ENCODE results near the gene SFXN5.
"Not testable (repeated sequence)": the region's sequence is repeated elsewhere in the genome, so short reads cannot be mapped to it uniquely, and the experiment has no call there.

SFXN5 gene

DNA sequence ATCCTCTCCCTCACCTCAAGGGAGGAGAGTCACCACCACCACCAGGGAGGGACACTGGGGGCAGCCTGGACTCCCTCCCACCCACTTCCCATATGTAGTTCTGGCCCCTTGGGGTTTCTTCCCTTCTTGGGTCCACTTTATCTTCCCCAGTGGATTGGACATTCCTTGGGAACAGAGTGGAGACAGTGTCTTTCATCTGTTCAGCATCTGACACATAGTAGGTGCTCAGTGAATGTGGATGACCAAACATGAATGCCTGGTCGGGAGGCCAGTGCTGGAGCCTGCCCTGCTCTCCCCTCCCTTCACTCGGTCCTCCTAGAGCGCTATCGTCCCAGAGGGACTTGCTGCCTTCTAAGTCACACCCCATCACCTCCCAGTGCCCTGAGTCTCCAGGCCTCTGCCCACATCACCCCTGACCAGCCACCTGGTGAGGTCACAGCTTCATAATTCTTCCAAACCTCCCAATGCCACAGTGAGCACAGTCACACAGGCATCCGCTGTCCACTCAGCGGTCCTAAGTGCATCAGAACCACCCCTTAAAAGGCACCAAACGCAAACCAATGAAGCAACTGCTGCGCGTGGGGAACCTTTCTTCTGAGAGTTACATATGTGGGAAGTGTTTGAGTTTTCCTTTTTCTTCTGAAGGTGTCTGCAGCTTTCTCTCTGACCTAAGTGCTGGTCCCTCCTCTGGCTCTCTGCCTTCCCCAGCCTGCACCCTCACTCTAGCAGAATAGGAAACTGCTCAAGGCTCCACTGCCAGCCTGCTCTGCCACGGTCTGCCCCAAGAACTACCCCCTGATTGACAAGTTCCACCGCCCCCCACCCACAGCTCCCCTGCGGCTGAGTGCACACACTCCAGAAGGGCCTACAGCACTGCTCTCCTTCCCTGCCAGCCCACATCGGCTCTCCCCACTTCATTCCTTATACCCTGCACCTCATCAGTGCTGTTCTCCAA lies 7.2 kb upstream of the SFXN5 start:
- DNase-seq, result no peak

DNA sequence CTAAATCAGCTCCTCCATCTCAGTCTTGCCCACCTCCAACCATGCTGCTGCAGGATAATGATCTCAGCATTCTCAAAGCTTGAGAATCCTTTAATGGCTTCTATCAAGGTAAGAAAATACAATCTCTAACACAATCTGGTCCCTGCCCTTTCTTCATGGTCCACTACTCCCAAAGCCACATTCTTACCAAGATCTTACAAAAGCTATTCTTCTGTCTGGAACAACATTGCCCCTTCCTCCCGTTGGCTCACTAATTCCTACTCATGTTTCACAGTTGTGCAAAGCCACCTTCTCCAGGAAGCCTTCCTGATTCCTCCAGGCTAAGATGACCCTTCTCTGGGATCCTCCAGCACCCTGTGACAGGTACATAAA lies 5.9 kb upstream of the SFXN5 start:
- DNase-seq, result no peak

DNA sequence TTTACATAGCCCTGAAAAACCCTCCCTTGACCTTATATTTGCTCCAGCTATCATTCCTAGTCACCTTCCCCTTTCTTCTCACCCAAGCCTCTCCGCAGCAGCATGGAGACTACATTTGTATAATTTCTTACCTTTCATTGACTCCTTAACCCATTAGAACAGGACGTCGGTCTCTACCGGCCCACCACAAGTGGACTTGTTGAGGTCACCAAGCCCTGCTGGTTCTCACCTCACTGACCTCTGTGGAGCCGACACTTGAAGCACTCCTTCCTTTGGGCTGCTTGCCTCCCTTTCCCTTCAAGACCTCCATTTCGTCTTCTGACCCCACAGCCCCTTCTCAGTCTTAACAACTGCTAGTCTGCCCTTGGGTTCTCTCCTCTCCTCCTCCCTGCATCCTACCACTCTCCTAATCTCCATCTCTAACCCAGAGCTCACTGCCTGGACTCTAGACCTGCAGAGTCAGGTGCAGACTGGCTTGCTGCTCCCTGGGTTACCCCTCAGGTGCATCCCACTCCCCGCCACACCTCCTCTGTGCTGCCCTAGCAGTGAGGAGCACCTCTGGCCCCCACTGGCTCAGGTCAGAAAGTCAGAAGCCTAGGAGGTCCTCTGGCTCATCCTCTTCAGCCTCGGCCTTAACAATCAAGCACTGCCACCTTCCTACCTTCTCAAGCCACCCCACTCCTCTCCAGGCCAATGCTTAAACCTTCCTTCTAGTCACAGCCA lies 5.3 kb upstream of the SFXN5 start:
- no peak for DNase-seq

DNA sequence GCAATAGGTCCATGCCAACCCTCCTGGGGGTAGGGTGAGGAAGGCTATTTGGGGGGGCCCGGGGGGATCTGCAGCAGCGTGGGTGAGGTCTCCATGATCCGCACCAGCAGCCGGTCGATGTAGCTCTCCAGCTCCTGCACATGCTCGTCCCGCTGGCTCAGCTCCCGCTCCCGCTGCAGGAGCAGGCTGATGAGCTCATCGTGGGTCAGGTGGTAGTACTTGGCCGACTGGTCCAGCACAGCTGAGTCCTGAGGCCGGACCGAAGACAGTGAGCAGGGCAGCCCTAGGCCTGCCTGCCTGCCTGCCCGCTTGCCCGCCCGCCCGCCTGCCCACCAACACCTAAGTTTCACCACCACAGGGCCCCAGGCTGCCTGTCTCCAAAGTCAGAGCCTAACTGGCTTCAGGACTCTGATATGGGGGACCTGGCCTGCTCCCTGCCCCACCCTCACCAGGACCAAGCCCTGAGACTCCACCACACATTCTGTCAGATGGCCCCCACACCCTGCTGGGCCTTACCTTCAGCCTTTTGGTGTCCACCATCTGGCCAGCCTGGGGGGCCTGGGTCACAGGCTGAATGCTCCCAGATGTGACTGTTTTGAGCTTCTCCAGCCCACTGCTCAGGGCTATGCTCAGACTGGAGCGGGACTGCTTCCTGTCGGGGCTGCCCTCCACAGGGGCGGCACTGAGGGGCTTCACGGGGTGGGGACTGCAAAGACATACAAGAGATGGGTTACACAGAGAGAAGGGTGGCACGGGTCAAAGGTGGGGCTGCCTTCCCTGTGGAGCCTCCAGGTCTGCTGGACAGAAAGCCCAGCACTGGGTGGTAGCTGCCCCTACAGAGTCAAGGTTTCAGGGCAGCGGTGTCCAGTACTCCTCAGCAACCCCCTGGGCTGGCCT lies 4.2 kb upstream of the SFXN5 start:
- DNase-seq, result no peak

DNA sequence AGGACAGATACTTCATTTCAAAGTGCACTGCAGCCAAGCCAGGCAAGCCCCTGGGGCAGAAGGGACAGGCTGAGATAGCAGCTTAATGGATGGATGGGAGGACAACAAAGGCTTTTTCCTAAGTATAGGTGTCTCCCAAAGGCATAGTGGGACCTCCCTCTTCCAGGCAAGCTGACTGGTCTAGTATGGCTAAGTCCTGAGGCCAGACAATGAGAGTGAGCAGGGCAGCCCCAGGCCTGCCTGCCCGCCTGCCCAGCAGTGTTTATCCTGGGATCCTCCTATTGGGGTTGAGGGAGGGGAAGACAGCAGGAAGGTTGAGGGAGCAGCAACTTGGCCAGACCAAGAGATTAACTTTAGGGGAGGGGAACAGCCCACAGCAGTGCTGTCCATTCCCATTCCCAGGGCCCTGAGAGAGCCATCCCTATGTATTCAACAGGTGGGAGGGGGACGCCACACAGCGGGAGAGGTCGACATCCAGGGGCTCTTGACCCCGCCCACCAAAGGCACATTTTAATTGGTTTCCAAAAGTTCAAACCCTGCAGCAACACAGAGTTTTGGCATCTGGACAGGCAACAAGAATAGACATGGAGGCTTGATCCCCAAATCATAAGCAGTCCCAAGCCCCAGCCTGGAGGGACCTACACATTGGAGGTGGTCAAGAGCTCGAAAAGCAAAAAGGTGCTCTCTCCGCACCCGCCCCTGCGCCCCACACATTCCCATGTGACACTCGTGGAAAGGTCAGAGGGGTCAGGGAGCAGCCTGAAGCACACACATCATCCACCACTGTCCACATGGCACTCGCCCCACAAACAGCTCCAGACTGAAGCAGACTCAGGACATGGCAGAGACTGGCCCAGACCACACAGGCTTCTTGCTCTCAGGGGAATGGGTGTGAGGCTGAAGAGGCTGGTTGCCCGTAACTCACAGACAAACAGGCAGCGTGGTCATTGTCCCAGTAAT lies 2.9 kb upstream of the SFXN5 start:
- DNase-seq, result no peak

DNA sequence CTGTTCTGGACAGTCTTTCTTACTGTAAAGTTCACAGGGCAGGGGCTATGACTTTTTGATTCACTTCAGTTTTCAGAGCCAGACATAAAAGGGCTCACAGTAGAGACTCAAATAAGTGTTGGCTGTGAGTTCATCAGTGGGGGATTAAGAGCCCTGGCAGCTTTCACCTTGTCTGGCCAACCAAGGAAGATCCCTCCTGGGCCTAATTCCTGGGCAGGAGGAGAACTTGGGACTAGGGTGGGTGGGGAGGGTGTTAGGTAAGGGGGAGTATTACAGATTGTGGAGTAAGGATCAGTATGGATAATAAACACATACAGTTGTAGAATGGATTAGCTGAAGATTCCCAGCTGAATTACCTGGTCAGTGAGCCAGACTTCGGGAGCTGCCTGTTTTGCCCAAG lies 904 bp upstream of the SFXN5 start:
- no peak for DNase-seq

DNA sequence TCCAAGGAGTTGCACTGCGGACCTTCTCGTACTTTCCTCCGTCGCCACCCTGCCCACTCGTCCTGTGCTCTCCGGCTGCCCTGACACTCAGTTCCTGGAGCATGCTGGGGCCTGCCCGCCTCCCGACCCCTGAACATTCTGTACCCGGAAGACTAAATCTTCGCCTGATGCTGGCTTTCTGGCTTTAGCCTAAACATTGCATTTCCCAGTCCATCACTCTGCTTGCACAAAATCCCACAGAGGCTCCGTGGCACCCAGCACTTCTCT lies 550 bp upstream of the SFXN5 start:
- no peak for DNase-seq

DNA sequence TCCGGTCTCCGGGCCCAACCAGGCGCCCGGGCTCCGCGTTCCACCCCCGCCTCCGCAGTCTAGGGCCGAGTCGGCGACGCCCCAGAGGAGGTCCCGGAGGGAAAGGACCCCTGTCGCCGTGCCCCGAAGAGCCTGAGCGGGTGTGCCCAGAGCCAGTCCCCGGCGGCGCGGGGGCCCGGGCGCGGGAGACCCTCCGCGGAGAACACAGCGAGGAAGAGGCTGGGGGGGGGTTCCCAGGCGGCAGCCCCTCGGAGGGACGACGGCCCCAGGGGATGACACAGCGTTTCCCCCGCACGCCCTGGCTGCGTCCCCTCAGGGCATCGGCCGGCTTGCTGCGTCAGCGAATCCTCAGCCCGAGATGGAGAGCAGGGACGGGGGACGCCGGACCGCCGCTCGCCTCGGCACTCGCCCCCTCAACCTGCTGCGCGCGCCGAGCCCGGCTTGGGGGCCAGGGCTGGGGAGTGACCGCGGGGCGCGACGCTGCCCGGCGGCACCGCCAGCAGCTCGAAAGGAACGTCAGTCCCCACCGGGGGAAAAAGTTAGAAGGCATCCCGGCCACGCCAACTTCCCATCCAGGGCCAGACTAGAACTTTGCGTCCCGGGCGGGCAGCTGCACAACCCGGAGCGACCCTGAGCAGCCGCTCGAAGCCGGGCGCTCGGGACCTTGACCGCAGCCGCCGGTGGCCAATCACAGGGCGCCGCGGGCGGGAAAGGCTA lies 711 bp downstream of the SFXN5 start:
- peak; percentile 47 for DNase-seq

DNA sequence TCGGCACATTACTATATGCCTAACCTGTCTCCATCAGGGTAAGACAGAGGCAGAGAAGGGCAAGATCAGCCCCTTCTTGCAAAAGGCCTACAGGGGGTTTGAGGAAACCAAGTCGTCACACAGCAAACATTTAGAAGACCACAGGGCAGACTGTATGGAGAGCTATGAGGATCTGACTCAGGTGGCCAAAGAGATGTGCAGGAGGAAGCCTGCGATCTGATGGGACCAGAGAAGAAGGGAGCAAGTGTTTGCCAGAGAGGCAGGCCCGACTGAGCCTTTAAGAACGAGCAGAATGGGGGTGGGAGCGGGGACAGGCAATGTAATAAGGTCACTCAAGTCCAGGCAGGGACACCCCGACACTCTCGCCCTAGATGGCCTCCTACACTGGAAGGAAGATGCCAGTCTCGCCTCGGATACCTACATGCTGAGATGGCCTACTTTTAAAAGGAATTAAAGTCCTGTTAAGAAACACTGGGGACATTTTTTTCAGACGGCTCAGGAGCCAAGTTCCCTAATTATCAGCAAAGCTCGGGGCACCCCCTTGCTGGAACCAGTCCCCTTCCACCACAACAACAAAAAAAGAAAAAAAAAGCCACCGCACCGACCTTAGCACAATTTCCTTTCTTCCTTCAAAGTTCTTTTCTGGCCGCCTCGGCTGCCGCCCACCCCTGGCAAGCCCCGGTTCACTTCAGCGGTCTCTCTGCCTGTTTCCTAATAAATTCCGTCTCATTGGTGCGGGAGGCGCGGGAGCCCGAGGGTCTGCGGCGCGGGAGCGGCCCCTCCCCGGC lies 1.5 kb downstream of the SFXN5 start:
- no peak for DNase-seq

DNA sequence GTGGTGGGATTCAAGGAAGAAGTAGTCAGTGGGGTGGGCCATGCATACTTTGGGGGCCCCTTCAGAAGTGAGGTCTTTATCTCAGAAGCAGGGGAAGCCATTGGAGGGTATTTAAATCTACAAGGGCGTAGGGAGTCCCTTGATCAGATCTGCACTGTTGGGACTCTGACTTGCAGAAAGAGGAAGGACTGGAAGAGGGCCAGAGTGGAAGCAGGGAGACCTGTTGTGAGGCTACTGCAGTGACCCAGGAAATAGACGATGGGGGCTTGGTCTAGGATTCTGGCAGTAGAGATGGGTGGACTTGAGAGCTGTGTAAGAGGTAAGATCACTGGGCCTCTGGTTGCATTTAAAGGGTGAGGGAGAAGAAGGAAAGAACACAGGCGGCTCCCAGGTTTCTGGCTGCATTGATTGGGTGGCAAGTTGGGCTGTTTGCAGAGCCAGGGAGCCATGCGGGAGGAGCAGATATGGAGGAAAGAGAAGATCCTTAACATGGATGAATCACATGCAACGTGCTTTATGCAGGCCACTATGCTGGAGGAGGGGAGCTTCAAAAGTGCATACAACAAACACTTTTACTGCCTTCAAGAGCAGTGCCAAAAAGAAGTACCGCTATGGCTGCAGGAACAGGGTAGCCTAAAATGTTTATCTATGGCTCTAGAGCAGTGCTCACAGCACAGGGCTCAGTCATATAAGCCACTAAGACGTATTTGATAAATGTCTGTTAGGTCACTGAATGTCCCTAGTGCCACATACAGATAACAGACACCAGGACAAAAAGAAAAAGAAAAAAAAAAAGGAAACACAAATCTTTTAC lies 2.3 kb downstream of the SFXN5 start:
- no peak for DNase-seq

DNA sequence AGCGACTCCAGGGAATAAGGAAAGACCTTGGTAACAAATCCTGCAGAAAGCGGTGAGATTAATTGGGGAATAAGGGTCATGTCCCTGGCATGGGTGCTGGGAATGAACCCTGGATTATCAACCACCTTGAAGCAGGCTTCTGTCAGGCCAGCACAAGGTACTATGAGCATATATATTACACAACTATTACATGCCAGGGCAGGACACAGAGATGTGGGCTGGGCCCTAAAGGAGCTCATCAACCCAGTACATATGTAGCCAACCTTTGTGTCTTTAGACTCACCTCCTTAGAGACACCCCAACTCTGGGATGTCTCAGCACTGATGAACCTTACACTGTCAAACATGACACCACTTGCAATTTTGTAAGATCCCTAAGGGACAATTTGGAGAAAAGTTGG lies 3.4 kb downstream of the SFXN5 start:
- no peak for DNase-seq

DNA sequence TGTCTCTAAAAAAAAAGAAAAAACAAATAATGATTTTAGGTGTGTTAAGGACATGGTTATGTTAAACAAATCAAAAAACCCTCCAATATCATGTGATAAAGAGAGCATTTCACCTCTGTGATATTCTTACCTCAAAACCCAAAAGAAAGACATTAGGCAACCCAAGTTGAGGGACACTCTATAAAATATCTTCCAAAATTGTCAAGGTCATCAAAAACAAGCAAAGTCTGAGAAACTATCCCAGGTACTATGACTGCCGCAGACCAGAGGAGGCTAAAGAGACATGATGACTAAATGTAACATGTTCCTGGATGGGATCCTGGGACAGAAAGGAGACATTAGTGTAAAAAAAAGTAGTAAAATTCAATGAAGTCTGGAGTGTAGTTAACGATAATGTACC lies 4.5 kb downstream of the SFXN5 start:
- no peak for DNase-seq

DNA sequence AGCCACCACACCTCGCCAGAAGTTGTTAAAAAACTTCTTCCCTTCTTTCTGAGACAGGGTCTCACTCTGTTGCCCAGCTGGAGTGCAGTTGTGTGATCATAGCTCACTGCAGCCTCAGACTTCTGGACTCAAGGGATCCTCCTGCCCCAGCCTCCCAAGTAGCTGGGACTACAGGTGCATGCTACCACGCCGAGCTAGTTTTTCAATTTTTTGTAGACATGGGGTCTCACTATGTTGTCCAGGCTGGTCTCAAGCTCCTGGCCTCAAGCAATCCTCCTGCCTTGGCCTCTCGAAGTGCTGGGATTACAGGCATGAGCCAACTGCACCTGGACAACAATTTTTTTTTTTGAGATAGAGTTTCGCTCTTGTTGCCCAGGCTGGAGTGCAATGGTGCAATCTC lies 6.4 kb downstream of the SFXN5 start:
- not testable (repeated sequence) for DNase-seq

DNA sequence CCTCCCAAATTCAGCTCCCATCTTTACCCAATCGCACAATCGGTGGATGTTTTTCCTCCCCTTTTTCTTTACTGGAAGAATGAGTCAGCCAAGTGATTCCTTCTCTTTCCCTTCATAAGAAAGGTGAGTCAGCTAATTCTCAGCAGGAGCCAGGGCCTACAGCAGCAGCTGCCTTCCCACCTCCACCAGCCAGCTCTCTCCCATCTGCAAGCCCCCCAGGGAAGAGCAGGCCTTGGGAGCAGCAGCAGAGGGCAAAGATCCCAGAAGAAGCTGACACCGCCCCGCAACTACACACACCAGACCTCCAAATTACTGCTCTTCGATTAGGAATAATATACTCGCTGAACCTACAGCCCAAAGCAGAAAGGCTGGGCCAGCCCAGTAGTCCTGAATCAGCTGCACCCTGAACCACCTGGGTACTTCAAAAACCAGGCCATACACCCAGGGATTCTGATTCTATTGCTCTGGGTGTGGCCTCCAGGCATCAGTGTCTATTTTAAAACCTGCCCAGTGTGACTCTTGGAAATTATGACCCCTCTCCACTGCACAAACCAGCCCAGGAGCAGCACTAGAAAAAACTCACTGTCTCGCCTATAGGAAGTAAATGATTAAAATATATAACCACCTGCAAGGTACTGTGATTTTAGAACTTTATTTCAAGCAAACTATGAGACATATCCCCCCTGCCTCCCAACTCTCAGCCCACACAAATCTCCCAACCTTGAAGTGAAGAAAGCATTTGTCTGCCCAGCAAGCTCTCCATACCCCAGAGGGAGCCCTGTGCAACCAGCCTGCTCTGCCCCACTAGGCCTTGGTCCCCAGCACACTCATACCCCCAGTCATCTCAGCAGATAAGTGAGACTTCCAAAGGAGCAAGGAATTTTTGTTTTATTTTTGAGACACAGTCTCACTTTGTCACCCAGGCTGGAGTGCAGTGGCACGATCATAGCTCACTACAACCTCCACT lies 7.3 kb downstream of the SFXN5 start:
- DNase-seq, result no peak

DNA sequence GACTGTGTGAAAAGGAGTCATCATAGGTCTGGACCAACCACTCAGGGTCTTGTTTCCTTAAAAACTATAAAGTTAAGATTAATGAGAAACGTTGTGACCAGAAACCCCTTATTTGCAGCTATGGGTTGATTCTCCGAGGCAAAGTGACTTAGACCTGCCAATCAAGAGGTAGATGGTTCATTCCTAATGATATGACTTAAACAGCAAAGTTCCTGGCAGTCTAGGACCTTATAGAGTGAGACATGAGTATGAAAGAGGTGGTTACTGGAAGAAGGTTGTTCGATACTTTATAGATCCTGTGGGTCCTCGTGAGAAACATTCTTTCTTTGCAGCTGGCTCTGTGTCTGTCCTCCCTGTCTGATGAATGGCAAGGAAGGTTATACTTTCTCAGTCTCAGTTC lies 8.0 kb downstream of the SFXN5 start:
- no peak for DNase-seq

DNA sequence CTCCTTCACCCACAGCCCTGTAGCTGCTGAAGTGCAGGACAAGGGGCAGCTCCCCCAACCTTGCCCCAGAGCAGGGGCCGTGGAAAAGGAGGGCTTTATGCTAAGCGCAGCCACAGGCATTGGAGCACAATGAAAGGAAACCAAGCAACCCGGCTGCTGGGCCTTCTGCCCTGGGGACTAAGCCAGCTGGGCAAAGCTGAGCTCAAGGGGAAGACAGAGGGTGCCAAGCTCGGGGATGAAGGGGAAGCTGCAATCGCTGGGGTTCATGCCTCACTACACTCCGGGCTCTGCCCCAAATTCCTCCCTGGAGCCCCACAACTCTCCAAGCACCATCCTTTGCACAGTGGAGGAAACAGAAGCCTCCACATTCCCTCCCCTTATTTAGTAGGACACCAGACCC lies 12.4 kb downstream of the SFXN5 start:
- DNase-seq, result no peak

DNA sequence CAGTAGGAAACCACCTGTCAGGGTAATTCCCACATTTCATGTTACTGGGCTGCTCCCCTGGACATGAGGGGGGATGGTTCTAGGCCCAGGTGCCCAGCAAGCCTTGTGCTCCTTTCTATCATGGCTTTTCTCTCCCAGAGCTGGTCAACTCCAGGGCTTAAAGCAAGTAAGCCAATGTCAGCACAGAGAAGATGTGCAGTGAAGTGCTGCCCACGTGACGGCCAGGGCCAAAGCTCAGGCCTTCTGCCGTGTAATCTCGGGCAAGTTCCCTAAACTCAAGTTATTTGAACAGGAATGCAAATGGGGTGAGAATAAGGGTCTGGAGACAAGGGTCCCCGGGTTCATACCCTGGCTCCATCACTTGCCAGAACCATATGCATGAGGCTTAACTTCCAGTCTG lies 16.5 kb downstream of the SFXN5 start:
- DNase-seq, result no peak

DNA sequence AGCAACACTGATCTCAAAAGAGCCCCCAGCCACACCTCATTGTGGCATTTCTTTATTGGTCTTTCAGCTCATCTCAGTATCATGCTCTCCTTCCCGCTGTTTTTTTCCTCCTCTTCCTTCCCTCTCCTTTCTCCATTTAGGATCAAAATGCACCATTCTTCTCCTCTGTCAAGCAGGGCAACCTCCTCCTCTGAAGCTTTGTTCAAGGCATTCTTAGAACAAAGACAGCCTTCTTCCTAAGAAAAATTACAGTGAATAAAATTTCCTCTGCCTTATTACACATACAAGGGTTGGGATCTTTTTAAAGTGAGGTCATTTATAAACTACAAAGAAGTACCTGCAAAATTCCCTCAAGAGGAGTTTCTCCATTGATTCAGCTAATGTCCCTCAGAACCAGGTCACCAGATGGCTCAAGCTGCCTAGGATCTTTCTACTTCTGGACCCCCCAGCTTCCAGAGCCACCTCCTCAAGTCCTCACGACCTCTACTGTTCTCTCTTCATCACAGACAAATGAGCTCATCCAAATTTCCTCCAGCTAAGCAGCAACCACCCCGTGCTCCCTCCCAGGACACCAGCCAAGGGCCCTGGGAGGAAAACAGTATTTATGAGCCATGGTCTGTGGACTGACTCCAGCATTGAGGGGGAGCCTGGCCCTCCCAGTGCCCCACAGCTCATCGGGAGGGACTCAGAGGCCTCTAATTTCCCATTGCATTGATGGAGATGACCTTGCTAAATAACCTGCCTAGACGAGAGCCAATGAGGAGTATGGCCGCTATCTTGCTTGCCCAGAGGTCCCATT lies 18.0 kb downstream of the SFXN5 start:
- no peak for DNase-seq
